CD14-positive monocyte (primary cell): Measurements from ENCODE around the gene ADK. TPM values are rescaled to one million over a fixed set of nuclear protein-coding genes. Genes with fewer than 3 reads are reported as not detected.

Source experiments
- DNase-seq, 3 donors: peaks; one replicate each; pipeline ENCODE4 v3.0.0-alpha.2; 2011 to 2022
- H2AFZ ChIP-seq: 2 replicates; pipeline ENCODE4 v1.6.0; 2012; ENCODE audit warnings: mild to moderate bottlenecking, low read depth, low read length, inconsistent platforms; ENCODE audit not compliant: insufficient read depth, poor library complexity, severe bottlenecking
- H3K27ac ChIP-seq, 2 donors: 1 replicate in 1 of 2; 2 replicates in 1 of 2; pipeline ENCODE4 v1.5.1; 2012 to 2013; ENCODE audit warnings: low read length in 2 of 2, control low read depth in 1 of 2, inconsistent platforms in 1 of 2, low read depth in 1 of 2, mild to moderate bottlenecking in 1 of 2
- H3K27me3 ChIP-seq, 2 donors: one replicate each; pipeline versions ENCODE4 v1.6.0 to v1.6.1; 2011 to 2013; ENCODE audit warnings: low read length in 2 of 2; ENCODE audit not compliant: control insufficient read depth in 2 of 2, insufficient read depth in 2 of 2
- H3K36me3 ChIP-seq, 2 donors: replicated peaks in 1 of 2; 1 replicate in 1 of 2; 2 replicates in 1 of 2; pipeline versions ENCODE4 v1.5.1 to v1.6.1; 2012 to 2013; ENCODE audit warnings: low read length in 2 of 2, control low read depth in 1 of 2, inconsistent platforms in 1 of 2, mild to moderate bottlenecking in 1 of 2; ENCODE audit not compliant: insufficient read depth in 2 of 2, control insufficient read depth in 1 of 2
- H3K4me1 ChIP-seq, 2 donors: 1 replicate in 1 of 2; 2 replicates in 1 of 2; pipeline versions ENCODE4 v1.5.1 to v1.6.1; 2012 to 2013; ENCODE audit warnings: low read length in 2 of 2, control low read depth in 1 of 2, inconsistent platforms in 1 of 2, mild to moderate bottlenecking in 1 of 2, moderate library complexity in 1 of 2; ENCODE audit not compliant: insufficient read depth in 2 of 2, control insufficient read depth in 1 of 2
- H3K4me2 ChIP-seq: replicated peaks from 2 replicates; pipeline ENCODE3; 2012; ENCODE audit warnings: low read length, moderate library complexity, mild to moderate bottlenecking; ENCODE audit not compliant: poor library complexity, severe bottlenecking; ENCODE audit errors: extremely low read depth
- H3K4me3 ChIP-seq, 3 experiments: fragments of 200-600 bp in 1 of 3; sonication (generic) in 1 of 3; replicated peaks in 1 of 3; 1 replicate in 2 of 3; 2 replicates in 1 of 3; pipeline ENCODE4 v1.5.1; 2011 to 2013; ENCODE audit warnings: low read length in 3 of 3, mild to moderate bottlenecking in 3 of 3, control low read depth in 2 of 3, low read depth in 2 of 3, inconsistent platforms in 1 of 3, moderate library complexity in 1 of 3
- H3K79me2 ChIP-seq: 2 replicates; pipeline ENCODE4 v1.6.0; 2012; ENCODE audit warnings: mild to moderate bottlenecking, control low read depth, inconsistent platforms, low read length, moderate library complexity; ENCODE audit not compliant: insufficient read depth
- H3K9ac ChIP-seq: 2 replicates; pipeline ENCODE4 v1.6.0; 2017; ENCODE audit warnings: low read length, mild to moderate bottlenecking; ENCODE audit not compliant: insufficient read depth, poor library complexity, severe bottlenecking
- H3K9me3 ChIP-seq, 2 donors: replicated peaks in 1 of 2; 1 replicate in 1 of 2; 2 replicates in 1 of 2; pipeline versions ENCODE4 v1.5.1 to v1.6.1; 2012 to 2013; ENCODE audit warnings: low read length in 2 of 2, control low read depth in 1 of 2; ENCODE audit not compliant: control insufficient read depth in 1 of 2, insufficient read depth in 1 of 2
- H4K20me1 ChIP-seq: 2 replicates; pipeline ENCODE4 v1.6.0; 2012; ENCODE audit warnings: mild to moderate bottlenecking, low read length, control low read depth, moderate library complexity; ENCODE audit not compliant: insufficient read depth
- H3K27ac Mint-ChIP-seq, 7 donors: one replicate each; pipeline ENCODE4 v1.8.0; 2020; ENCODE audit warnings: mild to moderate bottlenecking in 7 of 7, mixed read lengths in 7 of 7, moderate library complexity in 6 of 7, inconsistent platforms in 2 of 7
- H3K27me3 Mint-ChIP-seq, 3 donors: one replicate each; pipeline ENCODE4 v1.8.0; 2021 to 2022; ENCODE audit warnings: low read depth in 3 of 3, mild to moderate bottlenecking in 3 of 3, mixed read lengths in 3 of 3, moderate library complexity in 3 of 3, inconsistent platforms in 1 of 3
- H3K36me3 Mint-ChIP-seq, 2 donors: one replicate each; pipeline ENCODE4 v1.8.0; 2020; ENCODE audit warnings: mixed read lengths in 2 of 2, inconsistent platforms in 1 of 2, mild to moderate bottlenecking in 1 of 2
- H3K4me1 Mint-ChIP-seq: one replicate; pipeline ENCODE4 v1.8.0; 2020; ENCODE audit warnings: mild to moderate bottlenecking, mixed read lengths
- H3K4me3 Mint-ChIP-seq, 2 donors: one replicate each; pipeline ENCODE4 v1.8.0; 2020; ENCODE audit warnings: mild to moderate bottlenecking in 2 of 2, mixed read lengths in 2 of 2, moderate library complexity in 1 of 2
- H3K9me3 Mint-ChIP-seq, 7 donors: one replicate each; pipeline ENCODE4 v1.8.0; 2020 to 2022; ENCODE audit warnings: mixed read lengths in 7 of 7, mild to moderate bottlenecking in 6 of 7, moderate library complexity in 6 of 7, inconsistent platforms in 2 of 7
- WGBS: methylation state at CpG from one replicate; pipeline ENCODE4 v1.1.5; 2013; ENCODE audit warnings: missing lambda C conversion rate; ENCODE audit not compliant: insufficient coverage; 5-methylcytosine and 5-hydroxymethylcytosine counted together
- intact Hi-C, 2 donors: fragments of 100-400 bp; cut with micrococcal nuclease; formaldehyde crosslinking; loops; one replicate each; pipeline versions ENCODE4 v1.15.0 to v1.15.1; 2023
- polyA plus RNA-seq, 3 donors: library from polyadenylated mRNA; depleted of rRNA in 1 of 3; unstranded in 2 of 3; stranded (reverse) in 1 of 3; fragments of 300-500 nt in 2 of 3; fragments of >200 nt in 1 of 3; fragmentation: Illumina TruSeq in 2 of 3; gene quantifications; 1 replicate in 2 of 3; 2 replicates in 1 of 3; pipeline ENCODE4 v1.2.3, GENCODE V29; 2012 to 2021
- TF ChIP-seq, protein P1 (sequence below): fragments of 200-600 bp; IDR thresholded peaks from one replicate; pipeline ENCODE4 v1.8.0; 2022; ENCODE audit warnings: antibody characterized with exemption, mild to moderate bottlenecking

The ADK gene
- polyA plus RNA-seq, 3 donors, result 6.4 to 38.2 (median 35.7) TPM

DNA sequence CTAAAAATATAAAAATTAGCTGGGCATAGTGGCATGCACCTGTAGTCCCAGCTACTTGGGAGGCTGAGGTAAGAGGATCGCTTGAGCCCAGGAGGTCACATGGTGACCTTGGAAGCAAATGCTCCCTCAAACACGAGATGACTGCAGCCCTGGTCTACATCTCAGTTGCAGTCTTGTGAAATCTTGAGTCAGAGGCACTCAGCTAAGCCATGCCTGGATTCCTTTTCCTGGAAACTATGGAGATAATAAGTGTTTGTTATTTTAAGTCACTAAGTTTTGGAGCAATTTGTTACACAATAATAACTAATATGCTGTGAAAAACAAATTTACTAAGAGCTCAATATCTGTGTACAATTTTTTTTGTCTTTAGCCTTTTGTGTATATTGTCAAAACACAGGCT is 391.1 kb downstream of the ADK start:
- Histone ChIP-seq H3K4me2 (no peak overlapping the region), H3K27me3 (no peaks in the 10 kb centered on the region), H2AFZ (no peak overlapping the region), H3K36me3 (no peaks in the 10 kb centered on the region), H4K20me1 (no peaks in the 10 kb centered on the region), H3K4me1 (no peaks in the 10 kb centered on the region), H3K79me2 (no peaks in the 10 kb centered on the region), H3K9ac (no peak overlapping the region), H3K4me3 (no peak overlapping the region), H3K9me3 (no peaks in the 10 kb centered on the region), H3K27ac (no peak overlapping the region)
- Mint-ChIP-seq H3K4me1 (no peaks in the 10 kb centered on the region), H3K9me3 (no peaks in the 10 kb centered on the region), H3K36me3 (no peaks in the 10 kb centered on the region), H3K27ac (peak overlapping the region in 1 of 7 donors; percentile 25), H3K27me3 (peaks cover 0 to 1% (median 0%) of the 10 kb centered on the region in 3 donors), H3K4me3 (no peak overlapping the region)
- intact Hi-C loops, result no loop called here
- TF ChIP-seq, protein P1, sequence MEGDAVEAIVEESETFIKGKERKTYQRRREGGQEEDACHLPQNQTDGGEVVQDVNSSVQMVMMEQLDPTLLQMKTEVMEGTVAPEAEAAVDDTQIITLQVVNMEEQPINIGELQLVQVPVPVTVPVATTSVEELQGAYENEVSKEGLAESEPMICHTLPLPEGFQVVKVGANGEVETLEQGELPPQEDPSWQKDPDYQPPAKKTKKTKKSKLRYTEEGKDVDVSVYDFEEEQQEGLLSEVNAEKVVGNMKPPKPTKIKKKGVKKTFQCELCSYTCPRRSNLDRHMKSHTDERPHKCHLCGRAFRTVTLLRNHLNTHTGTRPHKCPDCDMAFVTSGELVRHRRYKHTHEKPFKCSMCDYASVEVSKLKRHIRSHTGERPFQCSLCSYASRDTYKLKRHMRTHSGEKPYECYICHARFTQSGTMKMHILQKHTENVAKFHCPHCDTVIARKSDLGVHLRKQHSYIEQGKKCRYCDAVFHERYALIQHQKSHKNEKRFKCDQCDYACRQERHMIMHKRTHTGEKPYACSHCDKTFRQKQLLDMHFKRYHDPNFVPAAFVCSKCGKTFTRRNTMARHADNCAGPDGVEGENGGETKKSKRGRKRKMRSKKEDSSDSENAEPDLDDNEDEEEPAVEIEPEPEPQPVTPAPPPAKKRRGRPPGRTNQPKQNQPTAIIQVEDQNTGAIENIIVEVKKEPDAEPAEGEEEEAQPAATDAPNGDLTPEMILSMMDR, result no peak
- WGBS, result 86% methylated on average over 2 of the region's 2 CpGs
- peak in 1 of 3 donors; percentile 3 for DNase-seq

DNA sequence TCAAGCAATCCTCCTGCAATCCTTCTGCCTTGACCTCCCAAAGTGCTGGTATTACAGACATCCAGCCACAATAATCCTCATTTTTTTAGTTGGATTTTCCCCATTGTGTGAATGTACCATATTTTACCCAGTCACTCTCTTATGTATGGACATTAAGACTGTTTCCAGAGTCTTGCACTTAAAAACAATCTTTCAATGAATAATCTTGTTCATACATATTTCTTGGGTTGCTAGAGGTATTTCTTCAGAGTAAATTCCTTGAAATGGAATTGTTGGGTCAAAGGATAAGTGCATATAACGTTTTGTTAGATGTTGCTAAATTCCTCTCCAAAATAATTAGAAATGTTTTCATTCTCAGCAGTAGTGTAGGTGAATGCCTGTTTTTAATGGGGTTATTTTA is 392.3 kb downstream of the ADK start:
- Mint-ChIP-seq H3K27me3 (peaks cover 0 to 1% (median 0%) of the 10 kb centered on the region in 3 donors), H3K27ac (peak overlapping the region in 1 of 7 donors; percentile 45), H3K9me3 (peaks cover 0 to 1% (median 0%) of the 10 kb centered on the region in 7 donors), H3K4me1 (no peaks in the 10 kb centered on the region), H3K4me3 (no peak overlapping the region), H3K36me3 (no peaks in the 10 kb centered on the region)
- H3K79me2 ChIP-seq, result no peaks in the 10 kb centered on the region
- no peaks in the 10 kb centered on the region for H3K36me3 ChIP-seq
- H3K4me1 ChIP-seq, result no peaks in the 10 kb centered on the region
- H2AFZ ChIP-seq, result no peak overlapping the region
- no CpG with 5 or more reads among the region's 1 CpG for WGBS
- H4K20me1 ChIP-seq, result no peaks in the 10 kb centered on the region
- TF ChIP-seq, protein P1, result no peak
- H3K4me2 ChIP-seq, result no peak overlapping the region
- no peaks in the 10 kb centered on the region for H3K9me3 ChIP-seq
- no peak overlapping the region for H3K27ac ChIP-seq
- no peak for DNase-seq
- no peak overlapping the region for H3K4me3 ChIP-seq
- no peak overlapping the region for H3K9ac ChIP-seq
- H3K27me3 ChIP-seq, result no peaks in the 10 kb centered on the region
- intact Hi-C loops, result no loop called here
